H9 (cell line): ENCODE data around the gene FARS2. TPM values are rescaled to one million over a fixed set of nuclear protein-coding genes. Genes with fewer than 3 reads are reported as not detected.

ENCODE experiments used
- DNase-seq: peaks from one replicate; pipeline ENCODE4 v3.0.0-alpha.2; 2017
- H2AFZ ChIP-seq: one replicate; pipeline ENCODE4 v1.6.1; 2013; ENCODE audit warnings: mild to moderate bottlenecking, low read length, control low read depth, moderate library complexity
- H2AK5ac ChIP-seq: 2 replicates; pipeline ENCODE4 v1.6.1; 2013; ENCODE audit warnings: low read length, control low read depth, mixed read lengths; ENCODE audit not compliant: insufficient read length
- H2BK120ac ChIP-seq: one replicate; pipeline ENCODE4 v1.6.1; 2013; ENCODE audit warnings: low read depth, mild to moderate bottlenecking, low read length, control low read depth, inconsistent platforms; ENCODE audit not compliant: poor library complexity, severe bottlenecking
- H2BK12ac ChIP-seq: 2 replicates; pipeline ENCODE4 v1.6.1; 2013; ENCODE audit warnings: low read length, control low read depth, mixed read lengths, low read depth; ENCODE audit not compliant: insufficient read length
- H2BK15ac ChIP-seq: 2 replicates; pipeline ENCODE4 v1.6.1; 2013; ENCODE audit warnings: low read depth, low read length, control low read depth
- H2BK20ac ChIP-seq: one replicate; pipeline ENCODE4 v1.6.1; 2013; ENCODE audit warnings: low read depth, mild to moderate bottlenecking, low read length, control low read depth, inconsistent platforms; ENCODE audit not compliant: poor library complexity, severe bottlenecking
- H2BK5ac ChIP-seq: 2 replicates; pipeline ENCODE4 v1.6.1; 2013; ENCODE audit warnings: low read length, control low read depth, mixed read lengths; ENCODE audit not compliant: insufficient read length
- H3K14ac ChIP-seq: 2 replicates; pipeline ENCODE4 v1.6.1; 2013; ENCODE audit warnings: low read length, control low read depth; ENCODE audit not compliant: insufficient read depth
- H3K18ac ChIP-seq: 2 replicates; pipeline ENCODE4 v1.6.1; 2013; ENCODE audit warnings: low read depth, mild to moderate bottlenecking, mixed read lengths, low read length, control low read depth; ENCODE audit not compliant: insufficient read length
- H3K23ac ChIP-seq: 2 replicates; pipeline ENCODE4 v1.6.1; 2013; ENCODE audit warnings: low read length, control low read depth, mixed read lengths, low read depth; ENCODE audit not compliant: insufficient read length
- H3K23me2 ChIP-seq: 2 replicates; pipeline ENCODE4 v1.6.1; 2013; ENCODE audit warnings: low read depth, mild to moderate bottlenecking, mixed read lengths, low read length, control low read depth; ENCODE audit not compliant: insufficient read length, poor library complexity, severe bottlenecking
- H3K27ac ChIP-seq: 2 replicates; pipeline ENCODE4 v1.5.1; 2013; ENCODE audit warnings: low read length, control low read depth, mixed read lengths, low read depth; ENCODE audit not compliant: insufficient read length
- H3K27me3 ChIP-seq: 2 replicates; pipeline ENCODE4 v1.6.1; 2013; ENCODE audit warnings: low read length, control low read depth, inconsistent platforms; ENCODE audit not compliant: insufficient read depth
- H3K4ac ChIP-seq: 2 replicates; pipeline ENCODE4 v1.6.1; 2013; ENCODE audit warnings: low read depth, mild to moderate bottlenecking, control low read depth, inconsistent platforms, low read length, moderate library complexity
- H3K4me1 ChIP-seq: 2 replicates; pipeline ENCODE4 v1.6.1; 2013; ENCODE audit warnings: low read length, control low read depth, inconsistent platforms; ENCODE audit not compliant: insufficient read depth
- H3K4me2 ChIP-seq: 2 replicates; pipeline ENCODE4 v1.6.1; 2013; ENCODE audit warnings: low read length, control low read depth, mixed read lengths; ENCODE audit not compliant: insufficient read length, insufficient read depth
- H3K56ac ChIP-seq: 2 replicates; pipeline ENCODE4 v1.6.1; 2013; ENCODE audit warnings: low read depth, mild to moderate bottlenecking, mixed read lengths, low read length, control low read depth; ENCODE audit not compliant: insufficient read length
- H3K79me1 ChIP-seq: 2 replicates; pipeline ENCODE4 v1.6.1; 2013; ENCODE audit warnings: low read depth, mild to moderate bottlenecking, moderate library complexity, low read length, control low read depth, inconsistent platforms; ENCODE audit not compliant: insufficient read depth, poor library complexity, severe bottlenecking
- H3K79me2 ChIP-seq: 2 replicates; pipeline ENCODE4 v1.6.1; 2013; ENCODE audit warnings: low read length, control low read depth, inconsistent platforms; ENCODE audit not compliant: insufficient read depth
- H3K9ac ChIP-seq: 2 replicates; pipeline ENCODE4 v1.6.1; 2013; ENCODE audit warnings: low read length, control low read depth, mixed read lengths; ENCODE audit not compliant: insufficient read length; ENCODE audit errors: extremely low read depth
- H3K9me3 ChIP-seq: one replicate; pipeline ENCODE4 v1.6.1; 2013; ENCODE audit warnings: low read depth, low read length, inconsistent platforms; ENCODE audit not compliant: control insufficient read depth
- H3T11ph ChIP-seq: one replicate; pipeline ENCODE4 v1.6.1; 2013; ENCODE audit warnings: mild to moderate bottlenecking, low read length, control low read depth, inconsistent platforms
- H4K20me1 ChIP-seq: one replicate; pipeline ENCODE4 v1.6.1; 2013; ENCODE audit not compliant: control insufficient read depth, insufficient read length, insufficient read depth
- H4K5ac ChIP-seq: 2 replicates; pipeline ENCODE4 v1.6.1; 2013; ENCODE audit warnings: low read depth, mild to moderate bottlenecking, mixed read lengths, low read length, control low read depth; ENCODE audit not compliant: insufficient read length
- H4K8ac ChIP-seq: replicated peaks from 2 replicates; pipeline ENCODE4 v1.6.1; 2013; ENCODE audit warnings: low read length, control low read depth, mixed read lengths, low read depth; ENCODE audit not compliant: insufficient read length
- H4K91ac ChIP-seq: 2 replicates; pipeline ENCODE4 v1.6.1; 2013; ENCODE audit warnings: low read depth, mild to moderate bottlenecking, moderate library complexity, mixed read lengths, low read length, control low read depth; ENCODE audit not compliant: insufficient read length
- H3K27ac Mint-ChIP-seq, 3 experiments: 2 replicates in 2 of 3; 3 replicates in 1 of 3; pipeline ENCODE4 v1.8.0; 2020 to 2021; ENCODE audit warnings: mixed read lengths in 3 of 3, mild to moderate bottlenecking in 1 of 3, moderate library complexity in 1 of 3
- H3K27me3 Mint-ChIP-seq: 2 replicates; pipeline ENCODE4 v1.8.0; 2021; ENCODE audit warnings: low read depth, mild to moderate bottlenecking, moderate library complexity, mixed read lengths
- H3K36me3 Mint-ChIP-seq, 3 experiments: 2 replicates in 2 of 3; 3 replicates in 1 of 3; pipeline ENCODE4 v1.8.0; 2020 to 2021; ENCODE audit warnings: low read depth in 3 of 3, mixed read lengths in 3 of 3; ENCODE audit not compliant: insufficient read depth in 1 of 3
- H3K4me1 Mint-ChIP-seq, 2 experiments: 2 replicates each; pipeline ENCODE4 v1.8.0; 2020; ENCODE audit warnings: mixed read lengths in 2 of 2
- H3K4me3 Mint-ChIP-seq, 2 experiments: 2 replicates in 1 of 2; 3 replicates in 1 of 2; pipeline ENCODE4 v1.8.0; 2020 to 2021; ENCODE audit warnings: mild to moderate bottlenecking in 2 of 2, mixed read lengths in 2 of 2, moderate library complexity in 1 of 2
- H3K9me3 Mint-ChIP-seq, 2 experiments: 2 replicates in 1 of 2; 3 replicates in 1 of 2; pipeline ENCODE4 v1.8.0; 2020; ENCODE audit warnings: mild to moderate bottlenecking in 2 of 2, mixed read lengths in 2 of 2, moderate library complexity in 1 of 2
- CTCF ChIP-seq: fragments of 200-600 bp; sonication (generic); conservative IDR thresholded peaks from 3 replicates; pipeline ENCODE4 v1.8.0; 2021; ENCODE audit warnings: antibody characterized with exemption, mild to moderate bottlenecking
- WGBS: extraction: QIAGEN DNeasy Blood & Tissue Kit; methylation state at CpG from one replicate; pipeline ENCODE4 v1.1.7; 2013; ENCODE audit warnings: missing lambda C conversion rate, low lambda C conversion rate, mixed read lengths; ENCODE audit not compliant: insufficient read length; ENCODE audit errors: extremely low coverage; 5-methylcytosine and 5-hydroxymethylcytosine counted together
- total RNA-seq: library from RNA; stranded (reverse); gene quantifications from 2 replicates; pipeline ENCODE4 v1.2.1, GENCODE V29; 2021

FARS2 gene
- total RNA-seq, 1 experiment from 2014 or later: 8.5 TPM

DNA sequence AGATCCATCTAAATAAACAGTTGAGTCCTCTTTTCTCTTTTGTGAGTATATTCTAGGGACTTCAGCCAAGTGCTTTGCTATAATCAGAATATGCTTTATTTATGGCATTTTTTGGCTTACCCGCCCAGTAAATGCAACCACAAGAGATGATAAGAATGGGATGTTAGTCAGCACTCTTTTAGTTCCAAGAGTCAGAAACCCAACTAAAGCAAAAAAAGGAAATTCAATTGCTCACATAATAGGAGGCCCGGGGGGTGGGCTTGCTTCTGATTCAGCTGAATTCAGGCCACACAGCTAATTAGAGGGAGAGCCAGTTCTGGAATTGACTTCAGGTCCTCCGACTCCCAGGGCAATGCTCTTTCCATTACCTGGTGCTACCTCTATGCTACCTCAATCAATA lies 250.6 kb downstream of the FARS2 start:
- no peak overlapping the region for H3K9ac ChIP-seq
- TF ChIP-seq CTCF: no peak
- no peak overlapping the region for H3K27ac Mint-ChIP-seq
- no peak overlapping the region for H2AFZ ChIP-seq
- no peak overlapping the region for H3K56ac ChIP-seq
- H3K79me2 ChIP-seq: no peaks in the 10 kb centered on the region
- H3K4me2 ChIP-seq: no peak overlapping the region
- no peaks in the 10 kb centered on the region for H4K20me1 ChIP-seq
- no peak overlapping the region for H3K18ac ChIP-seq
- no peak overlapping the region for H3T11ph ChIP-seq
- no peak overlapping the region for H2BK20ac ChIP-seq
- no peak overlapping the region for H3K14ac ChIP-seq
- no peaks in the 10 kb centered on the region; a peak in 1 of 7 replicates for H3K36me3 Mint-ChIP-seq
- H4K91ac ChIP-seq: no peak overlapping the region
- H3K27ac ChIP-seq: no peak overlapping the region
- no peaks in the 10 kb centered on the region for H3K27me3 ChIP-seq
- H2BK15ac ChIP-seq: no peak overlapping the region
- H3K9me3 ChIP-seq: no peaks in the 10 kb centered on the region
- peaks cover 17 to 32% of the 10 kb centered on the region in 2 experiments for H3K4me1 Mint-ChIP-seq
- no peak overlapping the region for H3K23ac ChIP-seq
- no peak overlapping the region for H2BK12ac ChIP-seq
- no peaks in the 10 kb centered on the region for H3K79me1 ChIP-seq
- H2BK5ac ChIP-seq: no peak overlapping the region
- no peaks in the 10 kb centered on the region for H3K9me3 Mint-ChIP-seq
- H3K4ac ChIP-seq: no peak overlapping the region
- no peak overlapping the region for H4K8ac ChIP-seq
- no peaks in the 10 kb centered on the region for H3K23me2 ChIP-seq
- H4K5ac ChIP-seq: no peak overlapping the region
- H2BK120ac ChIP-seq: no peak overlapping the region
- no CpG with 5 or more reads among the region's 3 CpGs for WGBS
- DNase-seq: no peak
- peaks cover 2% of the 10 kb centered on the region; the same call in 1 of the 2 replicates for H3K4me1 ChIP-seq
- no peaks in the 10 kb centered on the region for H3K27me3 Mint-ChIP-seq
- no peak overlapping the region for H3K4me3 Mint-ChIP-seq
- no peak overlapping the region for H2AK5ac ChIP-seq
